A673 (cell line): Measurements from ENCODE around the gene TRAPPC12. TPM values are rescaled to one million over a fixed set of nuclear protein-coding genes. Genes with fewer than 3 reads are reported as not detected.
"Not testable (repeated sequence)": the region's sequence is repeated elsewhere in the genome, so short reads cannot be mapped to it uniquely, and the experiment has no call there.

ENCODE experiments used
- BruUV-seq: library from RNA; stranded (reverse); fragments of 400-500 nt; replicated peaks from 2 replicates; lab custom pipeline; 2021; lab: Mats Ljungman, UMichigan
- CTCF ChIA-PET: fragments of 300-600 bp; sonication (Branson Sonifier 250); formaldehyde crosslinking; loops from one replicate; lab custom pipeline; 2022; ENCODE audit warnings: antibody characterized with exemption; lab: Charles Lee
- POLR2A ChIA-PET: fragments of 300-600 bp; sonication (Branson Sonifier 250); formaldehyde crosslinking; loops from one replicate; lab custom pipeline; 2022; ENCODE audit warnings: antibody characterized with exemption; ENCODE audit not compliant: low non-redundant PET; lab: Charles Lee
- DNase-seq: peaks from one replicate; pipeline ENCODE4 v3.0.0-alpha.2; 2015; ENCODE audit warnings: low spot score
- H3K27ac ChIP-seq: fragments of 200-600 bp; sonication (generic); 2 replicates; pipeline ENCODE4 v1.5.1; 2016; ENCODE audit warnings: mixed run types, low read depth, mild to moderate bottlenecking, mixed read lengths, antibody characterized with exemption, low read length; ENCODE audit not compliant: poor library complexity, severe bottlenecking
- H3K27me3 ChIP-seq: fragments of 200-600 bp; sonication (generic); replicated peaks from 2 replicates; pipeline ENCODE4 v1.6.1; 2017; ENCODE audit warnings: mixed run types, low read depth, mild to moderate bottlenecking, mixed read lengths, antibody characterized with exemption, low read length; ENCODE audit not compliant: insufficient read depth, poor library complexity
- H3K36me3 ChIP-seq: fragments of 200-600 bp; sonication (generic); 2 replicates; pipeline ENCODE4 v1.6.1; 2016; ENCODE audit warnings: mixed run types, mild to moderate bottlenecking, mixed read lengths, antibody characterized with exemption, low read length; ENCODE audit not compliant: insufficient read depth, poor library complexity, severe bottlenecking
- H3K4me1 ChIP-seq: fragments of 200-600 bp; sonication (generic); 2 replicates; pipeline ENCODE4 v1.6.1; 2017; ENCODE audit warnings: mixed run types, mild to moderate bottlenecking, mixed read lengths, antibody characterized with exemption, low read length; ENCODE audit not compliant: insufficient read depth, poor library complexity, severe bottlenecking
- H3K4me3 ChIP-seq: fragments of 200-600 bp; sonication (generic); 2 replicates; pipeline ENCODE4 v1.5.1; 2016; ENCODE audit warnings: low read depth, mixed run types, mild to moderate bottlenecking, mixed read lengths, low read length; ENCODE audit not compliant: poor library complexity, severe bottlenecking
- H3K9me3 ChIP-seq: fragments of 200-600 bp; sonication (generic); 2 replicates; pipeline ENCODE4 v1.6.1; 2016; ENCODE audit warnings: mixed run types, low read depth, mild to moderate bottlenecking, mixed read lengths, antibody characterized with exemption, low read length; ENCODE audit not compliant: poor library complexity, severe bottlenecking
- EZH2 ChIP-seq: fragments of 200-600 bp; sonication (generic); IDR thresholded peaks from 2 replicates; pipeline ENCODE4 v1.6.1; 2017; ENCODE audit warnings: borderline replicate concordance, low read depth, mild to moderate bottlenecking, mixed read lengths, antibody characterized with exemption, low read length; ENCODE audit not compliant: poor library complexity, severe bottlenecking
- intact Hi-C: fragments of 100-400 bp; cut with micrococcal nuclease; formaldehyde crosslinking; loops from one replicate; pipeline ENCODE4 v1.10.0; 2022; ENCODE audit not compliant: unreplicated experiment
- total RNA-seq: library from RNA; stranded (reverse); gene quantifications from 2 replicates; pipeline ENCODE4 v1.2.3, GENCODE V29; 2021
- TF ChIP-seq, protein P1 (sequence below): fragments of 300-800, 200-600 bp; sonication (generic); conservative IDR thresholded peaks from 2 replicates; pipeline ENCODE4 v1.5.1; 2017; ENCODE audit warnings: low read depth, mild to moderate bottlenecking, antibody characterized with exemption, low read length, moderate library complexity, mixed read lengths

The TRAPPC12 gene
- total RNA-seq, 1 experiment from 2014 or later: 94.4 TPM

DNA sequence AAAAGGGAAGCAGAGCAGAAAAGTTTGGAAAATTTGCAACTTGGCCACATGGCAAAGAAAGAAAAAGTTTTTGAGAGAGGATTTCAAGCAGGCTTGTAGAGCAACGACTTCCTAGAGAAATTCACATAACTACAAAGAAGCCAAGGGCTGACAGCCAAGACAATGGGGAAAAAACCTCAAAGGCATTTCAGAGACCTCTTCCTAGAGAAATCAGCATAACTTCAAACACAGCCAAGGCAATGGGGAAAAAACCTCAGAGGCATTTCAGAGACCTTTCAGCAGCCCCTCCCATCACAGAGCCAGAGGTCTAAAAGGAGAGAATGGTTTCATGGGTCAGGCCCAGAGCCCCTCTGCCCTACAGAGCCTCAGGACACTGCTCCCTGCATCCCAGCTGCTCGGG is 132.6 kb downstream of the TRAPPC12 start:
- CTCF ChIA-PET: no interaction called here
- POLR2A ChIA-PET: no interaction called here
- Histone ChIP-seq H3K4me3 (no peak overlapping the region), H3K9me3 (no peaks in the 10 kb centered on the region), H3K36me3 (peaks cover 29% of the 10 kb centered on the region), H3K4me1 (no peaks in the 10 kb centered on the region), H3K27ac (no peak overlapping the region), H3K27me3 (no peaks in the 10 kb centered on the region)
- DNase-seq: no peak
- TF ChIP-seq, protein P1, sequence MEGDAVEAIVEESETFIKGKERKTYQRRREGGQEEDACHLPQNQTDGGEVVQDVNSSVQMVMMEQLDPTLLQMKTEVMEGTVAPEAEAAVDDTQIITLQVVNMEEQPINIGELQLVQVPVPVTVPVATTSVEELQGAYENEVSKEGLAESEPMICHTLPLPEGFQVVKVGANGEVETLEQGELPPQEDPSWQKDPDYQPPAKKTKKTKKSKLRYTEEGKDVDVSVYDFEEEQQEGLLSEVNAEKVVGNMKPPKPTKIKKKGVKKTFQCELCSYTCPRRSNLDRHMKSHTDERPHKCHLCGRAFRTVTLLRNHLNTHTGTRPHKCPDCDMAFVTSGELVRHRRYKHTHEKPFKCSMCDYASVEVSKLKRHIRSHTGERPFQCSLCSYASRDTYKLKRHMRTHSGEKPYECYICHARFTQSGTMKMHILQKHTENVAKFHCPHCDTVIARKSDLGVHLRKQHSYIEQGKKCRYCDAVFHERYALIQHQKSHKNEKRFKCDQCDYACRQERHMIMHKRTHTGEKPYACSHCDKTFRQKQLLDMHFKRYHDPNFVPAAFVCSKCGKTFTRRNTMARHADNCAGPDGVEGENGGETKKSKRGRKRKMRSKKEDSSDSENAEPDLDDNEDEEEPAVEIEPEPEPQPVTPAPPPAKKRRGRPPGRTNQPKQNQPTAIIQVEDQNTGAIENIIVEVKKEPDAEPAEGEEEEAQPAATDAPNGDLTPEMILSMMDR: no peak
- no peak for TF ChIP-seq EZH2
- intact Hi-C loops: no loop called here
- no TSS peak for BruUV-seq

DNA sequence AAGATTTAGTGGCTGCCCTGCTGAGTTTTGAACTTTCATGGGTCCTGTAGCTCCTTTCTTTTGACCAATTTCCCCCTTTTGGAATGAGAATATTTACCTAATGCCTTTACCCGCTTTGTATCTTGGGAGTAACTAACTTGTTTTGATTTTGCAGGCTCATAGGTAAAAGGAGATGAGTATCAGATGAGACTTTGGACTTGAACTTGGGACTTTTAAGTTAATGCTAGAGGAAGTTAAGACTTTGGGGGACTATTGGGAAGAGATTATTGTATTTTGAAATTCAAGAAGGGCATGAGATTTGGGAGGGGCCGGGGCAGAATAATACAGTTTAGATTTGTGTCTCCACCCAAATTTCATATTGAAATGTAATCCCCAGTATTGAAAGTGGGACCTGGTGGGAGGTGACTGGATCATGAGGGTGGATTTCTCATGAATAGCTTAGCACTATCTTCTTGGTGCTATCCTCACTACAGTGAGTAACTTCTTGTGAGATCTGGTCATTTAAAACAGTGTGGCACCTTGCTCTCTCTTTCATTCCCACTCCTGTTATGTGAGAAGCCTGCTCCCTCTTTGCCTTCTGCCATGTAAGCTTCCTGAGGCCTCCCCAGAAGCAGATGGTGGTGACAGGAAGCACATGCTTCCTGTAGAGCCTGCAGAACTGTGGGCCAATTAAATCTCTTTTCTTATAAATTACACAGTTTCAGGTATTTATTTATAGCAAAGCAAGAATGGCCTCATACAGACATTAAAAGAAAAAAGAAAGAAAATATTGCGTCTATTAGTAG is 133.7 kb downstream of the TRAPPC12 start:
- Histone ChIP-seq H3K4me3 (no peak overlapping the region), H3K9me3 (no peaks in the 10 kb centered on the region), H3K4me1 (peaks cover 4% of the 10 kb centered on the region), H3K27me3 (no peaks in the 10 kb centered on the region), H3K27ac (no peak overlapping the region), H3K36me3 (peaks cover 29% of the 10 kb centered on the region)
- intact Hi-C loops: no loop called here
- BruUV-seq: no TSS peak
- CTCF ChIA-PET: no interaction called here
- no peak for TF ChIP-seq EZH2
- TF ChIP-seq, protein P1: no peak
- no peak for DNase-seq
- POLR2A ChIA-PET: no interaction called here

DNA sequence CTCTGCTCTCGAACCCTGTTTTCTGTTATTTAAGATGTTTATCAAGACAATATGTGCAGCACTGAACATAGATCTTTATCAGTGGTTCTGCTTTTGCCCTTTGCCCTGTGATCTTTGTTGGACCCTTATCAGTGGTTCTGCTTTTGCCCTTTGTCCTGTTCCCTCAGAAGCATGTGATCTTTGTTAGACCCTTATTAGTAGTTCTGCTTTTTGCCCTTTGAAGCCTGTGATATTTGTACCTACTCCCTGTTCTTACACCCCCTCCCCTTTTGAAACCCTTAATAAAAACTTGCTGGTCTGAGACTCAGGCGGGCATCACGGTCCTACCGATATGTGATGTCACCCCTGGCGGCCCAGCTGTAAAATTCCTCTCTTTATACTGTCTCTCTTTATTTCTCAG is 135.9 kb downstream of the TRAPPC12 start:
- H3K9me3 ChIP-seq, H3K4me1 ChIP-seq, H3K27ac ChIP-seq, DNase-seq, CTCF ChIA-PET, H3K27me3 ChIP-seq, H3K4me3 ChIP-seq, BruUV-seq, POLR2A ChIA-PET: not testable (repeated sequence)
- intact Hi-C loops: loop anchor here (5.0 kb wide), 1 partner anchor 138 kb away; the partner anchor contains the start of genes EIPR1 and TRAPPC12
- peaks cover 25% of the 10 kb centered on the region for H3K36me3 ChIP-seq

GRCh38 chr2:3516831-3517230 is 137.3 kb downstream of the TRAPPC12 start:
- Histone ChIP-seq H3K36me3 (peaks cover 15% of the 10 kb centered on the region), H3K27ac (no peak overlapping the region), H3K27me3 (no peaks in the 10 kb centered on the region), H3K4me3 (no peak overlapping the region), H3K4me1 (peaks cover 9% of the 10 kb centered on the region), H3K9me3 (no peaks in the 10 kb centered on the region)
- POLR2A ChIA-PET: no interaction called here
- CTCF ChIA-PET: no interaction called here
- DNase-seq: no peak
- no TSS peak for BruUV-seq
- intact Hi-C loops: loop anchor here (5.0 kb wide), 1 partner anchor 140 kb away; the partner anchor contains the start of genes EIPR1 and TRAPPC12
- TF ChIP-seq EZH2: no peak
- TF ChIP-seq, protein P1: no peak
